HG03558 (cell line): ENCODE measurements around the gene LAMA2.
"Not testable (repeated sequence)": the region's sequence is repeated elsewhere in the genome, so short reads cannot be mapped to it uniquely, and the experiment has no call there.

Experiments used
- ATAC-seq: cut with Tn5 transposase; IDR thresholded peaks from one replicate; pipeline ENCODE4 v1.9.1; 2021; ENCODE audit warnings: moderate number of reproducible peaks; ENCODE audit not compliant: unreplicated experiment; ENCODE audit errors: extremely low read depth

Gene LAMA2

DNA sequence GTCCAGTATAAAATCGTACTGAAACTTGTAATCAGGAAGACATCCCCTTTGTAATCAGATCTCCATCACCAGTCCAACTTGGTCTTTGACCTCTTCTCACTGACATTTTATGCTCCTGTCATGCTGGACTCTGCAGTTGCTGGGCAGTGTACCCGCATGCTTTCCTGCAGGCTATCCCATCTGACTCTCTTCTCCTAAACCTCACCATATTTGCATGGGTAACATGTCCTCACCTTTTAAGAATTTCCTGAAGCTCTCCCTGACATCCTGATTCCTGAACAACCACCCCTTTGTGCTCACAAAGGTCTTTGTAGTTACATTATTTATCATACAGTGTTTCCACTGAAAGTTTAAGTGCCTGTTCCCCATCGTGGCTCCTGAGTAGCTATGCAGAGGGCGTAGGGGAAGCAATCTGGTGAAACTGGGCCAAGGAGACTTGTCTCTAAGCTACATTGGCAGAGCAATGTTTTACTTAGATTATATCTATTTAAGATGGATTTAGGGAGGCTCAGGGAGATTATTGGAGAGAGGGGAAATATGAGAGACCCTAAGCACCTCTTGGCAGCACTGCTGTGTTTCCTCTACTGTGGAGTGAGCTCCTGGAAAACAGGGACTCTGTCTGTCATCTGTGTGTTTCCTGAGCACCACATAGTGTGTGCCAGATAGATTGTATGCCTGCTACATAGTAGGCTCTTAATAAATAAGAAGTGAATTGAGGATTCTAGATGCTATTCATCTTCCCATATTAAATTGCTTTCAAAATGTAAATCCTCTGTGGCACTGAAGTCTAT lies 124.0 kb downstream of the LAMA2 start:
- ATAC-seq = no peak

DNA sequence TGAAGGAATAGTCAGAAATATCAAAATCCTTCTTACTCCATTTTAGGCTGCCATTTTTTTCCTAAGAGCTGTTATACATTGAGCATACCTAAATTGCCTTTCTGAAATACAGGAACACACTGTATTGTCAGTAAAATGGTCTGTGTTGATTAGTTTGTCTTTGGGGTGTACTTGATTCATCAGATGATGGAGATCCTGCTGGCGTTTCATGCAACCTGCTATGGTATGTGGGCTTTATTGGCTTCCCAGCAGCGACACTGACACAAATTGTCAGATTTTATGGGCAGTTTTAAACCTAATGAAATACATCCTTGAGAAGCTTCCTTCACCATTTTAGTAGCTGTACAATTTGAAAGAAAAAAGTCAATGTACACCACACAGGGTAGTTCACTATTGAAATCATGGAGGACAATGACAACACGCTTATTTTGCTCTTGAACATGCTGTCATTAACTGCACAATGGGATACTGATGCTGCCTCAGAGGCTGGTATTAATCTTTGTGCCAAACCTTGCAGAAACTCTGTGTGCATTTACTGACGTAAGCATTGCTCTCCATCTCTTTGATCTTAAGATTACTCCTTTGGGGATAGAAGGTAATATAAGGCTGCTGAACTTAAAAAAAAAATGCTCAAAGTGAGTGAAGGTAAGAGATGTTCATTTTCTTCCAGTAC lies 124.9 kb downstream of the LAMA2 start:
- ATAC-seq = no peak

DNA sequence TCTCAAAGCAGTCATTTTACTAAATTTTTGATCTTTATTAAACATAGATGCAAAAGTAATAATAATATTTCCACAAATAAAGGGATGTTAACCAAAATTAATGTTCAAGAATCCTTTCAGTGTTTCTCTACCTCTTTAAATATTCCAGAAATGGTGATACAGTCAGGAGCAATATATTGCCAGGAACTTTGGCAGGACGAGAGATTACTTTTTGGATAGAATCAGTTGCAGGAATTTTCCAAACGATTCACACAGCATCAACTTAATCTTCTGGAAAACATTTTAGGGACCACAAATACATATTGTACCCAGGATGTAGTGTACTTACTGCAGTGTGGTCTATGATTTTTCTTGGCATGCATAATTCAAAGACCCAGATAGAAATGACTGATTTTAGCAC lies 125.7 kb downstream of the LAMA2 start:
- no peak for ATAC-seq

- no peak for ATAC-seq
Measured at GRCh38 chr6:129009851-129010250, 126.9 kb downstream of the LAMA2 start.

DNA sequence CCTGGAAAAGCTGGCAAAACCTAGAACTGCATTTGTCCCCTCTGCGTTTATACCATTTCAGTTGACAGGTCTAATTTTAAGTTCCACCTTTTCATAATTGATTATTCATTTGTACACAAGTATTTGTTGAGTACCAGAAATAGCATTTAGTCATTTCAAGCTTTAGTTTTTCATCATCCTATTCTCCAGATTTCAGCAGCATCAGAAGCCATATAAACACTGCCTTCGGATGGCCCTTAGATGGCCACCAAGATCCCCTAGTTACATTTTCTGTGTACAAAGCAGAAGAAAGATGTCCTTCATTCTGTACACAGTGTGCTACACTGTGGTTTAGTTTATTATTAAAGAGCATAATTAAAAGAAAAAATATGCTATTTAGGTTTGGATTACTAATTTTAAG lies 131.4 kb downstream of the LAMA2 start:
- ATAC-seq = no peak

- no peak for ATAC-seq
Measured at GRCh38 chr6:129015721-129016120, 132.8 kb downstream of the LAMA2 start.

DNA sequence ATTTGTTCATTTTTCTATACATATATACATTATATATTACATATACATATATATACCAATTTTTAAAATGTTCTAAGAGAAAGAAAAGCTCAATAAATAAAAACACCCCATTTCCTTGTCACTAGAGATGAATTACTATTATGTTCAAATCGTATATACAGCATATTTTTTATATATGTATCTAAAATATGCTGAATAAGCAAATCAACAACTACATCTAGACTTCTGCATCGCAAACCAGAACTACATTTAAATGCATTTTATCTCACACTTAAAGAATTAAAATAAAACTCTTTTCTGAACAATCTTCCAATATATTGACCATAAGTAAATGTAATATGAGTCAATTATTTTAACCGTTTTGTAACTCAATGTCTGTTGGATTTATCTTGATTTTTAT lies 133.9 kb downstream of the LAMA2 start:
- ATAC-seq = no peak

DNA sequence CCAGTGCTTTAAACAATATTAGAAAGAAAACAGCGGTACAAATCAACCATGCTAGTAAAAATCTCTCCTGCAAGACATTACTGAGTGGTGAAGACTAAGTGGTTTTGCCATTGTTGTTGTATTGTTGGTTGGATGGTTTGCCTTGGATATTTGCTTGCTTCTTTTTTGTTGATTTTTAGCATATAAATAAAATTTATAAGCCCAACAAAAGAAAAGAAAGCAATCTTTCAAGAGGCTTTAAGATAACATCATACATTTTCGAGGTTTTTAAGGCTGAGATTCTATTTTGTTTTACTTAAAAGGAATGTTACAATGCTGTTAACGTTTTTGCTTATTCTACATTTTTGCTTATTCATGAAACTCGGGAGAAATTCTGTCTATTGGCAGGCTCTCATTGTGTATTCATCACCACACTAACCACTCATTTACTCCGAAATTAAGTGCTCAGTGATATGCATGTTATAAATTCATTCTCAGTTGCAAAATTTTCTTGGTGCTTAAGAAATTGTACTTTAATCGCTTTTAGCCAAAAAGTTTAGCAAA lies 139.1 kb downstream of the LAMA2 start:
- ATAC-seq = no peak

DNA sequence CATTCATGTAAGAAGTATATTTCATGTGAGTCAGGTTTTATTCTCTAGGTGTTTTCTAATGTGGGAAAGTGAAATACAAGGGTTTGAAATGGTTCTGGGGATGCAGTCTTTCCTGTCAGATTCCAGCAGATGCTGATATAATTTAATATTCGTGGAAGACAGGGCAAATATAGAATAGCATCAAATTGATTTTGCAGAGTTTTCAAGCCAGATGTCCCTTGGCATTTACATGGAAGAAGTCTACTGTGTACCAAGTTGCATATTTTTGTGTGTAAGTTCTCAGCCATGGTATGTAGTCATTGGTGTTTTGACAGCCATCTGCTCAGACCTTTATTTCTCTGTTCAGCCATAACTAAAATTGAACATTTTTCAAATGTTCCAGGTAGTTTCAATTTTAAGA lies 143.7 kb downstream of the LAMA2 start:
- ATAC-seq = no peak

GRCh38 chr6:129029778-129030177 lies 146.8 kb downstream of the LAMA2 start:
- no peak for ATAC-seq

DNA sequence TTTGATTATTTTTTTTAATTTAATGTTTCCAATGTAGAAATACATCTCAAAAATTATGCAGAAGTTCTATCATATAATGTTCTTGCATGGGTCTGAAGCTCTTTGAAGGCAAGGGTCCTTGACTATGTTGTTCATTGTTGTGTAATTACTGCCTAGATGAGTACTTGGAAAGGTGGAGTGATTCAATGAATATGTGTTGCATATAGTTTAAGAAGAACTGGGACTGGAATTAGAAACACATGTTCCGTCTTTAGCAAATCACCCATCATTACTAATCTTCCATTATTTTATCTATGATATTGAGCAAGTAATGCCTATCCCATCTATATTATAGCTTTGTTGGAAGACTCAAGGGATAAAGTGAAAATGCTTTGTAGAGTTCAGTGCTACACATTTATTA lies 147.3 kb downstream of the LAMA2 start:
- no peak for ATAC-seq

DNA sequence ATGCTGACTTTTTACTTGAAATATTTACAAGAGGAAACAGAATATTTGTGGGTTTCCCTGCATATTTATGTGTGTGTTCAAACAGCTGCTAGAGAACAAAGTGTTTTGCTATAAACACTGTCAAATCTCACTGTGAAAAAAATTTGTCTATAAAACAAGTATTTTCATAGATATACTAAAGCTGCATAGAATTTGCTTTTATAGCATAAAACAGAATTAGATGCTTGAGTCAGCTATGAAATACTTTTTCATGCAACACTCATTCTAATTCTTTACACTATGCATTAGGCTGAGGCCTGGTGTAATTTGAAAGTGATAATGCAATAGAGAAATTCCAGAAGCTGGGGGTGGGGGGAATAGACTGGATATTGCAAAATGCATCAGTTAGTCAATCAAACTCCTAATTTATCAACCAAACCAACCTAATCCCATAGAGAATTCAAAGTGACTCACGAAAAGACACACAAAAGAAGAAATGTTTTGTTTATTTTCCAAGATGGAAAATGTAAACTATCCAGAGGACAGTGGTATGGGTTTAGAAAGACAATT lies 148.2 kb downstream of the LAMA2 start:
- ATAC-seq = no peak

DNA sequence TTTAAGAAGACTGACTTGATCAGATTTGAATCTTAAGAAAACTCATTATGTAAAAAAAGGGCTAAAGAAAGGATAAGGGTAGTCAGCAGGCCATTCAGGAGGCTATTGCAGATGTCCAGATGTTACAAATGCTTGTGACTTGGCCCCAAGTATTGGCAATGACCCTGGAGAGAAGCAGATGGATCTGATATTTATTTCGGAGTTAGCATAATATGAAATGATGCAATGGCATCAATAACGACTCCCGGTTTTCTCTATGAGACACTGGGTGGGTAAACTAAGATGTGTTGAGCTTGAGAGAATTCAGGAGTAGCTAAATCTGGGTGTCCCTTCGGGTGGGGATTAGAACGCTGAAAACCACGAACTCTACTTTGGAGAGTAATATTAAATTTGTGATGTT lies 149.7 kb downstream of the LAMA2 start:
- ATAC-seq = no peak

- no peak for ATAC-seq
Measured at GRCh38 chr6:129033180-129033579, 150.2 kb downstream of the LAMA2 start.

DNA sequence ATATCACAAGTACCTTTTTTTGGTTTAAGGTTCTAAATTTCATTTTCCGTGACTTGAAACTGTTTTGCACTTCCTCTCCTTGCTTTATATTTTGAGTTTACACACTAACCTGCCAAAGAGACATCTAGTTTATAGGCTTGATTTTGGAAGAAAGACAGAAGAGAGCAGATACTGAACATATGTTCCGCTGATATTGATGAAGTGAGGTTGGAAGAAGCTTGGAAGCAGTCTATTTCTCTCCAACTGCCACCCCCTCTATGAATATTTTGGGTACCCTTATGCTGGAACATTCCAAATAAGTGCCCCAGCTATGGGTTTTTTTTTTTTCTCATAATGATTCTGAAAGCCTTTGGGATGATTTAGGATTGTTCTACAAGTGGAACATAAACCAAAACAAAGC lies 150.6 kb downstream of the LAMA2 start:
- ATAC-seq = no peak

DNA sequence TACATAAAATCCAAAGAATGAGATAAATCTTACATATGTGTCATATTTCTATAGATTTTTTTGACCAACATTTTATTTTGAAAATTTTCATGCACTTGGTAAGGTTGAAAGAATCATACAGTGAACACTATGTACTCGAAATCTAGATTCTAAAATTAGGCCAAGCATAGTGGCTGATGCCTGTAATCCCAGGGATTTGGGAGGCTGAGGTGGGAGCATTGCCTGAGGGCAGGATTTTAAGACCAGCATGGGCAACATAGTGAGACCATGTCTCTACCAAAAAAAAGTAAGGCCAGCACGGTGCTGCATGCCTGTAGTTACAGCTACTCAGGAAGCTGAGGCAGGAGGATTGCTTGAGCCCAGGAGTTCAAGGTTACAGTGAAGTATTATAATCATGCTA lies 158.6 kb downstream of the LAMA2 start:
- ATAC-seq = no peak

- ATAC-seq = no peak
Measured at GRCh38 chr6:129046526-129046925, 163.6 kb downstream of the LAMA2 start.

GRCh38 chr6:129047834-129048233 lies 164.9 kb downstream of the LAMA2 start:
- no peak for ATAC-seq

DNA sequence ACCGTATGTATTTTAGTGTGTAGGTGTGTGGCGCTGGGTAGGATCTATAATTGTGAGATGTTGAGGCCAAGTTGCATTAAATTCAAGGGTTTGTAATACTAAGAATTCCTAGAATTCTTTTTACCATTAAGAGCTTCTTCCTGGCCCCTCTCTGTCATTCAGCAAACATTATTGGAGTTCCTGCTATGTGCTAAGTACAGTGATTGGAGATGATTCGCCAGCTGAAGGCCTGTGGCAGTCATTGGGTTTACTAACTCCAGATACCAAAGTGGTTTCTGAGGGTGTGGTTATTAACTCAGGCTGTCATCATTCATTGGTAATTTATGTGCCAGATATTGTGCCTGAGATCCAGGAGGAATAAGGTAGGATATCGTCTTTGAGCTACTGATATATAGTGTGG lies 167.1 kb downstream of the LAMA2 start:
- ATAC-seq = no peak

DNA sequence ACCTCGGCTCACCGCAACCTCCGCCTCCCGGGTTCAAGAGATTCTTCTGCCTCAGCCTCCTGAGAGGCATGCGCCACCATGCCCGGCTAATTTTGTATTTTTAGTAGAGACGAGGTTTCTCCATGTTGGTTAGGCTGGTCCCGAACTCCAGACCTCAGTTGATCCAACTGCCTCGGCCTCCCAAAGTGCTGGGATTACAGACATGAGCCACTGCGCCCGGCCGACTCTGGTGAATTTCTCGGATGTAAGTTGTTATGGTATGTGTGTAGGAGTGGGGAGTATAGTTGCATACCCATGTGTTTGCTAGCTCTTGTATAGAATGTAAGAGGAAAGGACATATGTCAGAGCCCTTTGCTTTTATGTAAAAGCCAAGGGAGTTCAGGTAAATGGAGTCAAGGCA lies 170.2 kb downstream of the LAMA2 start:
- ATAC-seq = not testable (repeated sequence)

GRCh38 chr6:129055796-129056195 lies 172.9 kb downstream of the LAMA2 start:
- ATAC-seq = no peak
